NCI-H187 treated with DMSO at 0.1 percent for 48 hours (cell line): ENCODE results near the gene ADARB2.

Experiments used
- DNase-seq: peaks from one replicate; lab custom pipeline; 2025; lab: John Stamatoyannopoulos, UW

Gene ADARB2

GRCh38 chr10:1187151-1187854 lies 550.0 kb downstream of the ADARB2 start:
- DNase-seq: no peak

- DNase-seq: no peak
These were observed 550.7 kb downstream of the ADARB2 start for GRCh38 chr10:1186683-1186990.

GRCh38 chr10:1185911-1186682 lies 551.2 kb downstream of the ADARB2 start:
- no peak for DNase-seq

GRCh38 chr10:1184541-1185430 lies 552.5 kb downstream of the ADARB2 start:
- DNase-seq: no peak

GRCh38 chr10:1183701-1184100 lies 553.6 kb downstream of the ADARB2 start:
- DNase-seq: no peak

GRCh38 chr10:1183033-1183396 lies 554.3 kb downstream of the ADARB2 start:
- DNase-seq: no peak

- DNase-seq: no peak
These were observed 554.9 kb downstream of the ADARB2 start for GRCh38 chr10:1182280-1183032.

GRCh38 chr10:1180836-1181235 lies 556.5 kb downstream of the ADARB2 start:
- no peak for DNase-seq

GRCh38 chr10:1180071-1180730 lies 557.1 kb downstream of the ADARB2 start:
- DNase-seq: no peak

- no peak for DNase-seq
These were observed 557.8 kb downstream of the ADARB2 start for GRCh38 chr10:1179346-1180070.

GRCh38 chr10:1178506-1178905 lies 558.8 kb downstream of the ADARB2 start:
- DNase-seq: no peak

- DNase-seq: no peak
These were observed 559.4 kb downstream of the ADARB2 start for GRCh38 chr10:1177936-1178335.

- DNase-seq: no peak
These were observed 561.3 kb downstream of the ADARB2 start for GRCh38 chr10:1175956-1176565.

GRCh38 chr10:1174022-1174421 lies 563.3 kb downstream of the ADARB2 start:
- no peak for DNase-seq

- DNase-seq: no peak
These were observed 564.2 kb downstream of the ADARB2 start for GRCh38 chr10:1173091-1173490.

GRCh38 chr10:1172256-1172984 lies 564.9 kb downstream of the ADARB2 start:
- no peak for DNase-seq

- no peak for DNase-seq
These were observed 565.7 kb downstream of the ADARB2 start for GRCh38 chr10:1171586-1171985.

GRCh38 chr10:1171182-1171581 lies 566.1 kb downstream of the ADARB2 start:
- DNase-seq: no peak

GRCh38 chr10:1170867-1171180 lies 566.5 kb downstream of the ADARB2 start:
- no peak for DNase-seq
